RWPE1 (cell line): ENCODE results near the gene NAP1L1.

ENCODE experiments used
- CTCF ChIA-PET: fragments of 350-600 bp; sonication (Branson Sonifier 250); formaldehyde crosslinking; extraction: SDS; loops from one replicate; lab custom pipeline; 2021; lab: Yijun Ruan, JAX
- POLR2A ChIA-PET: fragments of 400-600 bp; formaldehyde crosslinking; extraction: SDS; loops from one replicate; lab custom pipeline; 2020; ENCODE audit warnings: antibody characterized with exemption; ENCODE audit not compliant: low non-redundant PET; lab: Yijun Ruan, JAX
- DNase-seq: peaks from one replicate; pipeline ENCODE4 v3.0.0; 2012; ENCODE audit warnings: low spot score
- H3K27ac ChIP-seq: fragments of 450-650 bp; 2 replicates; pipeline ENCODE4 v1.5.1; 2017
- CTCF ChIP-seq: fragments of 450-650 bp; conservative IDR thresholded peaks from 2 replicates; pipeline ENCODE4 v1.5.1; 2017; ENCODE audit warnings: low read depth, mild to moderate bottlenecking

The NAP1L1 gene

GRCh38 chr12:76014007-76014406, 70.5 kb downstream of the NAP1L1 start:
- CTCF ChIA-PET, result interaction anchor here (0.5 to 1.3 kb wide), 2 partner anchors 275 to 391 kb away, joined by 4 read pairs; no protein-coding TSS in a partner anchor
- TF ChIP-seq CTCF, result no peak
- POLR2A ChIA-PET, result no interaction called here
- no peak overlapping the region for H3K27ac ChIP-seq
- DNase-seq, result no peak

DNA sequence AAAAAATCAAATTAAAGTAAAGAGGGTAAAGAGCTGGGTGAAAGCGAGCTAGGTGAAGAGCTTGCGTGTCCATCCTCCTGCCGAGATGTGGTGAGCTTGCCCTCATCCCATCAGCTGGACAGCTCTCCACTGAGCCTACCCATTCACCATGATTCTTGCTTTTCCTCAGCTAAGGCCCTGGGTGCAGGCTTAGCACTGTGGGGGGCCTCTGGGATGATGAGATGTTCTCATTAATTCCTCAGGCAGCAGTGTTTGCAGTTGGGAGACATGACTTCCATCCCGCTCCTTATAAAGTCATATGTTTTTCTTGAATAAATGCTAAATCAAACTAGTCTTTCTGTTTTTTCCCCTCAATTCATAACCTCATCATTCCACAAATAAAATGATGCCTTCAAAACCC, 70.9 kb downstream of the NAP1L1 start:
- no peak for TF ChIP-seq CTCF
- H3K27ac ChIP-seq, result no peak overlapping the region
- CTCF ChIA-PET, result interaction anchor here (0.5 to 1.3 kb wide), 2 partner anchors 275 to 390 kb away, joined by 4 read pairs; no protein-coding TSS in a partner anchor
- POLR2A ChIA-PET, result no interaction called here
- no peak for DNase-seq

DNA sequence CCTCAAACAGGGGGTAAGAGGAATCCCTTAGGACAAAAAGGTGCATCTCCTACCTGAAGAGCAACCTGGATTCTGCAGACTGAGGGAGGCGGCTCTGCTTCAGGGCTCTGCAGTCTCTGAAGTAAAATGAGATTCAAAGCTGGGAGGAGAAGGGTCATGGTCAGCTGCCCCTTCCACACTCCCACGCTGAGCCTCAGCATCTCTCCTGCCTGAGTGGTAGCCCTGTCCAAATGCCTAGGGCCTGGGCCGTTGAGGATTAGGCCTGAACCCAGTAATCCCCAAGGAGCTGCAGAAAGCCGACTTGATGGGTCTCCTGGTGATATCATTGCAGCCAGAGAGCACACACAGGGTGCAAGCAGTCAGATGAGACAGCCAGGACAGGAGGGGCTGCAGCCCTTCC, 71.8 kb downstream of the NAP1L1 start:
- CTCF ChIA-PET, result interaction anchor here (0.5 kb wide), 1 partner anchor 21 kb away, joined by 5 read pairs; no protein-coding TSS in a partner anchor
- no peak for DNase-seq
- no peak overlapping the region for H3K27ac ChIP-seq
- TF ChIP-seq CTCF, result no peak
- POLR2A ChIA-PET, result no interaction called here

GRCh38 chr12:76010732-76011458, 73.6 kb downstream of the NAP1L1 start:
- TF ChIP-seq CTCF, result no peak
- CTCF ChIA-PET, result no interaction called here
- POLR2A ChIA-PET, result no interaction called here
- no peak for DNase-seq
- H3K27ac ChIP-seq, result no peak overlapping the region

- POLR2A ChIA-PET, result interaction anchor here (0.6 kb wide), 1 partner anchor 123 kb away, joined by 4 read pairs; no protein-coding TSS in a partner anchor
- no peak for TF ChIP-seq CTCF
- DNase-seq, result no peak
- CTCF ChIA-PET, result no interaction called here
- H3K27ac ChIP-seq, result no peak overlapping the region
These were observed 76.1 kb downstream of the NAP1L1 start for GRCh38 chr12:76008428-76008827.

DNA sequence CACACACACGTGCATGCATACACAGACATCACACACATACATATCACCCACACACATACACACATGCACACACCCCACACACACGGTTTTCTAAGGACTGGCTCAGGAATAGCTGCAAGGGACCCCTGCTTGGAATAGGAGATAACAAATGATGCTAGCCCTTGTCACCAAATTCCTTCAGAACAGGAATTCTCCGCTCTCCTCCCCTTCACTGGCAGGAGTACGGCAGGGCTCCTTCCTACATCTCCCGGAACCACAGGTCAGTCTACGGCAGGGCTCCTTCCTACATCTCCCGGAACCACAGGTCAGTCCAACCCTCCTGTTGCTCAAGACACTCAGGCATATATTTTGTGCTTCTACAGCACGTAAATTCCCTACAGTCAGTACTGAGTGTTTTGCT, 76.8 kb downstream of the NAP1L1 start:
- DNase-seq, result no peak
- ChIA-PET POLR2A (no interaction called here), CTCF (no interaction called here)
- no peak overlapping the region for H3K27ac ChIP-seq
- TF ChIP-seq CTCF, result no peak
